ENCODE measurements around the gene KIAA2012.

KIAA2012 gene

DNA sequence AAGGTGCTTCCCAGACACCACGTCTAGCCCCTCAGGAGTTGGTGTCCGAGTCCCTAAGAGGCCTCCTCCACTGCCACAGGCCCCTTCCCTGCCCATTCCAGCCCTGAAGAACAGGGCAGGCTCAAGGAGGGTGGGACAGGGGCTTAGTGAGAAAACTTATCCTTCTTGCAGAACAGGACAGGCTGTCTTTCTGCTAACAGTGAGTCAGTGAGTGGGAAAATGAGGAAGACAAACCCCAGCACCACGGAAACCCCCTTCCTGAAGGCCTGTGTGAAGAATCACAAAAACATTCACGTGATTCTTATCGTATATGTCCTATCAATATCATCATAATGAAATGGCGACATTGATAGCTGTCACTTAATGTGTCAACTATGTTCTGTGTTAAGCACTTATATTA is 29.6 kb upstream of the KIAA2012 start:
- DNase-seq (ENCODE audit: low spot score), result no peak

DNA sequence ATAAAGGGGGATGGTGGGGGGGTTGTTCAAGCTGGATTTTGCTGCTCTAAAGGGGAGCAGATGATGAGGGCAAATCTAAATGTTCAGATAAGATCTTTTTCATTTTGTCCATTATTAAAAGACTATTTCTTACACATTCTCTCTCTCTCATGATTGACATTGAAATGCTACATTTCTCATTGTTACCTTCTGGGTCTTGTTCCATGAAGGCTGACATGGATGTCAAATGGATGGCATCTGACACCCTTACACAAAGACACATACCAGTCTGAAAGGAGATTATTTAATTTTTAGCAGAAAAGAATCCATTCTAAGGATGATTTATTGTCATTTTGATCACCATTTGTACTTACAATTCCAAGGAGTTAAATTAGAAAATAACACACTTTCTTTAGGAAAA is 28.3 kb upstream of the KIAA2012 start:
- no peak for DNase-seq (ENCODE audit: low spot score)

DNA sequence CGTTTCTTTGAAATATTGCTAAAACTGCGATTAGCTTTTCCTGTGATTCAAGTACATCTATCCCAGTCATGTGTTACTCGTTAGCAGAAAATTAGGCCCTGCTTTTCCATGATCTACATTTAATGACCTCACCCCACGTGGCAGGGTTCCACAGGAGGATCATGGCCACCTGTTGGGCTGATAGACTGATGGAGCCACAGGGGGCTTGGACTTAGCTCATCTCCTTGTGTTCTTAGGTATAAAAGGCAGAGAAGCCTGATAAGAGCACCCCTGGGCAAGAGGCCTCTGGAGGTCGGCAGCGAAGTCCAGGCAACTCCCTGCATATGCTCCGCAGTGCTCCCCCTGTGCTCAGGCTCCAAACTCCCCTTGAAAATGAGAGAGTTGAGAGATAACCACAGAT is 26.5 kb upstream of the KIAA2012 start:
- no peak for DNase-seq (ENCODE audit: low spot score)

DNA sequence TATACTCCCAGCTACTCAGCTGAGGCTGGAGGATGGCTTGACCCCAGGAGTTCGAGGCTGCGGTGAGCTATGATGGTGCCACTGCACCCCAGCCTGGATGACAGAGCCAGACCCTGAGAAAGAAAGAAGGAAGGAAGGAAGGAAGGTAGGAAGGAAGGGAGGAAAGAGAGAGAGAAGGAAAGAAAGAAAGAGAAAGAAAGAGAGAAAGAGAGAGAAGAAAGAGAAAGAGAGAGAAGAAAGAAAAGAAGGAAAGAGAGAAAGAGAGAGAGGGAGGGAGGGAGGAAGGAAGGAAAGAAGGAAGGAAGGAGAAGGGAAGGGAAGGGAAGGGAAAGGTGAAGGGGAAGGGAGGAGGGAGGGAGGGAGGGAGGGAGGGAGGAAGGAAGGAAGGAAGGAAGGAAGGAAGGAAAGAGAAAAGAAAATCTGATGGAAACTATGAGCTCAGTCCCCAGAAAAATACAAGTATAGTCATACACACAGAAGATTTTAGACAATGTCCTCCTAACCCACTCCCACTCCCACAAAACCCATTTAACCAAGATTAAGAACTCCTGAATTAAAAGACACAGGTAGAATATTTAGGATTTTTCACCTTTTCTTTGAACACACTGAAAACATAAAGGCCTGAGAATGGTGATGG is 23.8 kb upstream of the KIAA2012 start:
- no peak for DNase-seq (ENCODE audit: low spot score)

DNA sequence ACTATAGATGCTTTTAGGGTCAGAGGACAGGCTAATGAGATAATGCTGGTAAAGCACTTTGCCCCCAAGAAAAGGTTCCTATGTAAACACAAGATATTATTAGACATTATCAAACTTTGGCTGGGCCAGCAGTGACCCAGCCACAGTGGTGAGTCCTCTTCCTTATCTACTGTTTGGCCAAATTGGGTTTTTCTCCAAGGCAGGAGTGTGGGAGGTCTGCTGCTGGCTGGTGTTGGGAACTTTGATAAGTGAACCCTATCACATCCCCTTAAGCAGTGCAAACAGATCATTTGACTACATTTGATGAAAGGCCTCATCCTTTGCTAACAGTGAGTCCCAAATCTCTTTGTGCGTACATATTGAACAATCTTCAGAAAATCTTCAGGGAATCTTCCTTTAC is 23.2 kb upstream of the KIAA2012 start:
- DNase-seq (ENCODE audit: low spot score), result no peak

DNA sequence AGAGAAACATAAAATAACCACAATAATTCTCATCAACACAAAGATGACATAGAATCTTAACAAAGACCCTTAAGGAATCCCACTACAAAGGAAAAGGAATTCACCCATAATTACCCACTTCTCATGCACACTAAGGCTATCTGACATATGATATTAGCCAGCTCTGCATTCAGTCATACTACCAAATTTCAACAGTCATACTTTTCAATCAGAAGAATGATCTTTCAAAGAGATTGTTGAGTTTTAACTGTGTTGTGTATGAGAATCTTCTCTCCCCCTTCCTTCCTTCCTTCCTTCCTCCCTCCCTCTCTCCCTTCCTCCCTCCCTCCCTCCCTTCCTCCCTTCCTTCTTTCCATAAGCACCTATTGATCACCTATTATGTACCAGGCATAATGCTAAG is 22.4 kb upstream of the KIAA2012 start:
- no peak for DNase-seq (ENCODE audit: low spot score)

DNA sequence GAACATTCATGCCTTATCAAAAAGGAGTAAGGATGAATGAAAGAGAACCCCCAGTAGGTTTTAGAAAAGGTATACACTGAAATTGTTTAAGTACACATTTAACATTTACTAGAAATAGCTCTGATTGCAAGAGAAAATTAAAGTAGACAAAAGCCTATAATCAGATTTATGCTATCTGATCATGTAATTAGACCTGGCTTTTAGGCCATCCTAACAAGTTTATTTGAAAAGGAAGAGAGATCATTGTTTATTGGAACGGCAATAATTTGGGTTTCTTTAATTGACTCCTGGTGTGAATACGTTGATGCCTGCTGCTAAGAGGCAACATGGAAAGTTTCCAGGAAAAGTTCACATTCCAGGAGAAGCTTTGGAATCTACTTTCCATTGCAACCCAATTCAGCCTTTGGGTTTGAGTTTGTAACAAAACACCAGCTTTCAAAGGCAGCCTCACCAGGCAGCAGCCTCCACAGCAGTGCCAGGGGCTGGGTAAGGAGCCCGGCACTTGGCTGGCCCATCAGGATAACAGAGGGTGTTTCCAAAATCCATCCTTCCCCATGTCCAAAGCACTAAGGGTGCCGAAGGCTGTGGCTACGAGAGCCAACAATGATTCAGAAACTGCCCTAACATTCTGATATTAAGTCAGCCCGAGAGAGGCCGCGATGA is 21.4 kb upstream of the KIAA2012 start:
- no peak for DNase-seq (ENCODE audit: low spot score)

DNA sequence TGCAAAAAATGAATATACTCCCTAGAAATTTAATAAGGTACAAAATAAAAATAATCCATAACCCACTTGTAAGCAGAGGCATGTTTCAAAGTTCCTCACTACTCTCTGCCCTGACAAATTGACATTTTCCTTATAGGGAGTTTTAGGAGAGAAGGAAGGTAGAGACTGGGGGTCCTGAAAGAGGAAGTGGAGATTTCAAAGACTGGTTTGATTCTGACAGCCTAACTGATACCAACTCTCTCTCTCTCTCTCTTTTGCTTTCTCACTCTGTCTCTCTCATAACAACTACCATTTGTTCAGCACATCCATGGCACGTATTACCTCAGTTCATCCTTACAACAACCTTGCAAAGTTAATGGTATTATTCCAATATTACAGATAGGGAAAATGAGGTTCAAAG is 20.8 kb upstream of the KIAA2012 start:
- DNase-seq (ENCODE audit: low spot score), result no peak

DNA sequence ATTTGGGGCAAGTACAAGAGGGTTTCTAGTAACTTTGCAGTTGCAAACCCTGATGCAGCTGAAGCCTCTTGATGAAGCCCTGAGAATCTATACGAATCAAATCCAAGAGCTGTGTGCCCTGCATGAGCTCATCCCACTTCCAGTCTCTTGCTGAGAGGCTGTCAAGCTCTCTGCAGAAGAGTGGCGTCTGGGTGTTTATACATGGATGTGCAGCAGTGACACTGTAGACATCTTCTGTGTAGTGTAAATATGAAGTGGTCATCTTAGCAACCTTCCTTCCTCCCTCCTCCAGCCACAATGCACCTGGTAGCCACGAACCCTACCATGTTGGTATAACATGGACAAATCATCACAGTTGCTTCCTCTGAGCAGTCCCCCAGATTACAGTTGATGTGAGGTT is 18.4 kb upstream of the KIAA2012 start:
- DNase-seq (ENCODE audit: low spot score), result no peak

DNA sequence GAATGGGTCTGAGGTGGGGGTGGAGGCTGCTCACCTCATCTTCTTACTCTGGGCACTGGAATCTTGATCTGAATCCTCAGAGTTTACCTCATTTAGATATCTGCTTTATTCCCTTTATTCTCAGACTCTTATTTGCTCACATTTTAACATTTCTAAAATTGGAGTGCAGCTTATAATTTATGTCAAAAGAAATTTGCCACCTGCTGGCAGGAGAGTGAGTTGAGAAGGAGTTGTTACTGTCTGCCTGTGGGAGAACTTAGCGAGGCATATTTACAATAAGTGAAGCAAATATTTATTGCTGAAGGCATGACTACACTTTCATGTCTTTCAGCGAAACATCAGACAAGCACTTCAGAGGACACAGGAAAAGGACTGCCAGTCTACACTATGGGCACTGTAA is 16.4 kb upstream of the KIAA2012 start:
- DNase-seq (ENCODE audit: low spot score), result no peak

DNA sequence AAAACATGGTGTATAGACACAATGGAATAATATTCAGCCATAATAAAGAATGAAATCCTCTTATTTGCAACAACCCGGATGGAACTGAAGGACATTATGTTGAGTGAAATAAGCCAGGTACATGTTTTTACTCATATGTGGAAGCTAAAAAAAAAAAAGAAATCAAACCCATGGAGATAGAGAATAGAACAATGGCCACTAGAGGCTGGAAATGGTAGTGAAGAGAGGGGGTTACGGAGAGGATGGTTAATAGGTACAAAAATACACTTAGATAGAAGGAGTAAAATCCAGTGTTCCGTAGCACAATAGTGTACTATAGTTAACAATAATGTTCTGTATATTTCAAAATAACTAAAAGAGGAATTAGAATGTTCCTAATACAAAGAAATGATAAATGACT is 12.8 kb upstream of the KIAA2012 start:
- no peak for DNase-seq (ENCODE audit: low spot score)

DNA sequence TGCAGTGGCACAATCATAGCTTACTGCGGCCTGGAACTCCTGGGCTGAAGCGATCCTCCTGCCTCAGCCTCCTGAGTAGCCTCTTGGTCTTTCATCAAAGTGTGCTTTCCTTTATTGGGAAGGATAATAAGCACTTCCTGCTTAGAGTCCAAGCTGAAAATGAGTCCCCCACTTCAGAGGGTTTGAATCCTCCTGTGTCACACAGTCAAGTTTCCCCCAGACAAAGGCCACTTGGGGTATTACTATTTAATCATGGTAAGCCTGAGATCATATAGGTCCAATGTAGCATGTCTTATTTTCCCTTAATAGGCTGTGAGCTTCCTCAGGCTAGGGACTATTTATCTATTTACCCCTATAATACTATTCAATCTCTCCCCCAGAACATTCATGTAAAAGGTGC is 11.4 kb upstream of the KIAA2012 start:
- no peak for DNase-seq (ENCODE audit: low spot score)

DNA sequence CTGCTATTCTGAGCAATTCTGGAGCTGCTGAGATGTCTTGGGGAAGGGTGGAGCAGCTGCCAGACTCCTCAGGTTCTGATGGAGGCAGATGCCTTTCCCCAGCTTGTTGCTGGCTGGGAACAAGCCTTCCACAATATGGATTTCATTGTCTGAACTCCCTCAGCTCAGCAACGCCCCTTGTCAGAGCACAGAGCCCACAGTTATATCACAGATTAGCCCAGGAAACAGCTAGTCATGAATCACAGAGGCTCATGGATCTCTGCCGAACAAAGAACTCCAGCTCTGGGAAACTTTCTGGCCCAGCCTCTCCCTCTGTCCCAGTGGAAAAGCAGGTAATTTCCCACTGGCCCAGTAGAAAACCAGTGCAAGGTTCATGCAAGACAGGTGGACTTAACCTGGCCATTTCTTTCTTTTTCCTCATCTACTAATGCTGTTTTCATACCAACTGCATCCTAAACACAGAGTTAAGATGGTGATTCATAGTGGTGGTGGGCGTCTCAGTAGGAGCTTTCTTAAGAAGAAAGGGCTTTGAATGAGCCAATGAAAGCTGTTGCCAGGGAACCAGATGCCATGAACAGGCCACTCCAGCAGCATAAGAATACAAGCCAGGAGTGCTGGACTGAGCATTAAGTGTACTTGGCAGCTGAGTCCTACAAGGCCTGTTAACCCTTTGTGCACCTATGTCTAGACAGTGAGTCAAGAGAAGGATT is 8.7 kb upstream of the KIAA2012 start:
- DNase-seq (ENCODE audit: low spot score), result peak; percentile 35

DNA sequence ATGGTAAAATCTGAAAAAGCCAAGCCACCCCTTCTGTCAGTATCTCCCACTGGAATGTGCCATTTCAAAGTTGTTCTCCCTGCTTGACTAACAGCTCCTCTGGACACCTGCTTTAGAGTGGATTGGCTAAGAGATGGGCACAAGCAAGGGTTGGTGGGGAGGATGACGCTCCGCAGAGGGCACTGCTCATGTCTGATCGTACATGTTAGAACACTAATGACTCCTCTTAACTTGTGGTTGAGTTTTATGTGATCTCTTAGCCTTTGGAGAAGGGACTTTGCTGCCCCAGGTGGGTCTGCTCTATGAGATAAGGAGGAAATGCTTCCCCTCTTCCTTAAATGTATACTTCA is 8.2 kb upstream of the KIAA2012 start:
- no peak for DNase-seq (ENCODE audit: low spot score)

DNA sequence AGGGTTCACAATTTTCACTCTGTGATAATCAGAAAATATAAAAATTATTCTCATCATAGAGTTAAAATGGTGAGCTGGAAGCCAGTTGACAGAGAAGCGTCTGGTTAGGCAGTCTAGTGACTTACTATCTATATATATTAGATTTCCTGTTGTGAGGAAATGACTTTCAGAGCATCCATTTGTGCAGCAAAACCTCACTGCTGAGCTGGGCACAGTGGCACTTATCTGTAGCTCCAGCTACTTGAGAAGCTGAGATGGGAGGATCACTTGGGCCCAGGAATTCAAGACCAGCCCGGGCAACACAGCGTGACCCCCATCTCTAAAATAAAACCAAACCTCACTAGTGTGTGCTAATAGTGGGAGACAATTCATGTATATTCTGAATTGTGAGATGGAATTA is 7.2 kb upstream of the KIAA2012 start:
- DNase-seq (ENCODE audit: low spot score), result no peak

DNA sequence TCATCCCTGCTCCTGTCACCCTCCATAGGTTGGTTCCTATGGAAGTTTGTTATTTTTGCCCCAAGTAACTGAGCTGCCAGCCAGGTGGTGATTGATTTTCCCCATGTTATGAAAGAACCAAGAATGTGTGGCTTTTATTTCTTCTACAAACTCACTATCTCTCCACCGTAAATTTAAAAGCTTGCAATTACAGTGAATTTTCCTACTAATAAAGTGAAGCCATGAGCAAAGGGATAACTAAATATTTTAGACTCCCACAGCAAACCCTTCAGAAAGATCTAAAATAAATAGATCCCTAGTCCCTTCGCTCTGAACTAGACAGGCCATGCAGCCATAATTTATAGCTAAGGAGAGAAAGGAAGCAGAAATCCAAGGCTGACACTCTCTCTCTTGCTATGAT is 6.2 kb upstream of the KIAA2012 start:
- DNase-seq (ENCODE audit: low spot score), result no peak

DNA sequence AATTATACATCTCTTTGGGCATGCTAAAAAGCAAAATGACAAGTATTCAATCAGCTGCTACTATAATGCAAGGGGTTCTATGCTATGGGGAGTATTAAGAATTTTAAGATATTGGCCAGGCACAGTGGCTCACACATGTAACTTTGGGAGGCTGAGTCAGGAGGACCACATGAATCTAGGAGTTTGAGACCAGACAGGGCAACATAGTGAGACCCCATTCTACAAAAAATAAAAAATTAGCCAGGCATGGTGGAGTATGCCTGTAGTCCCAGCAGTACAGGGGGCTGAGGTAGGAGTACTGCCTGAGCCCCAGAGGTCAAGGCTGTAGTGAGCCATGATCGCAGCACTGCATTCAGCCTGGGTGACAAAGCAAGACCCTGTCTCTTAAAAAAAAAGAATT is 5.5 kb upstream of the KIAA2012 start:
- DNase-seq (ENCODE audit: low spot score), result no peak

DNA sequence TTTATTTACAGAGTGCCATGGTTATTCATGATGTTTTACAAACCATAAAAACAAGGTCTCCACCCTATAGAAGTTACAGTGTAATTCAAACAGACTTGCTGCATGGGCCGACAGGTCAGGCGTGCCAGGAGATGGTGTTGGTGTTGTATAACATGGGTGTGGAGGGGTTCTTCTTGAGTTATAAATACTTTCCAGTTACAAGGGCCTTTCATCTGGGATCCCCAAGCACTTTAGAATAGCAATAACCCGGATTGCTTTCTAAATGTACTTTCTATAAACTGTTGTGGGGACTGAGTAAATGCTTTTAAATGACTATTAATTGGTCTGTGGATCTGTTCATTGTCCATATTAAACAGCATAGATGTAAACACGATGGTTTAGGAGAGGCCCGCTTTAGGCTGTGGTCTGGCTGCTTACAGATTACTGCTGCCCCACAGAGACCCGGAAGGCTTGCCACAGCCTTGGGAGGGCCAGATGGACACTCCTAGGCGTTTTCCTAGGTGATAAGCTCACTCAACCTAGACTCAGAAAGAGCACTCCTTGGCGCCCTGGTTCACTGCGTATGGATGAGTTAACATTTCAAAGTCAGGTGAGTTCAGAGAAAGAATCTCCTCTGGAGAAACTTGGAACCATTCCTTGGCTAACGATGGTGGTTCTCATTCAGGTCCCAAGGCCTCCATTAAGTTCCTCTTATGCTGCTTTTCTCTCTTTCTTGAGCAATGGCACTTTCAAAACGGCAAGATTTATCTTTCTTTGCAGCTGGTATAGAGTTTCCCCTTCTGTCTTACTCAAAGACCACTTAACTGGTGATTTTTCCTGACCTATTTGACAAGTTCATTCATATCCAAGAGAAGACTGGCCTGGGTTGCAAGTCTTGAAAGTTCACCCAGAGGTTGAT is 3.6 kb upstream of the KIAA2012 start:
- no peak for DNase-seq (ENCODE audit: low spot score)

DNA sequence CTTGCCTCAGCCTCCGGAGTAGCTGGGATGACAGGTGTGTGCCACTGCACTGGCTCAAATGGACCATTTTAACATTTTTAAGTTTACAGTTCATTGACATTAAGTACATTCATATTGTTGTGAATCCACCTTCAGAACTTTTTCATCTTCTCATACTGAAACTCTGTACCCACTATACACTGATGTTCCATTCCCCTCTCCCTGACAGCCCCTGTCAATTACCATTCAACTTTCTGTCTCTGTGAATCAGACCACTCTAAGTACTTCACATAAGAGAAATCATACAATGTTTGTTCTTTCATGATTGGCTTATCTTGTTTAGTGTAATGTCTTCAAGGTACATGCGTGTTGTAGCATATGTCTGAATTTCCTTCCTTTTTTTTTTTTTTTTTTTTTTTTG is 1.9 kb upstream of the KIAA2012 start:
- DNase-seq (ENCODE audit: low spot score), result no peak

DNA sequence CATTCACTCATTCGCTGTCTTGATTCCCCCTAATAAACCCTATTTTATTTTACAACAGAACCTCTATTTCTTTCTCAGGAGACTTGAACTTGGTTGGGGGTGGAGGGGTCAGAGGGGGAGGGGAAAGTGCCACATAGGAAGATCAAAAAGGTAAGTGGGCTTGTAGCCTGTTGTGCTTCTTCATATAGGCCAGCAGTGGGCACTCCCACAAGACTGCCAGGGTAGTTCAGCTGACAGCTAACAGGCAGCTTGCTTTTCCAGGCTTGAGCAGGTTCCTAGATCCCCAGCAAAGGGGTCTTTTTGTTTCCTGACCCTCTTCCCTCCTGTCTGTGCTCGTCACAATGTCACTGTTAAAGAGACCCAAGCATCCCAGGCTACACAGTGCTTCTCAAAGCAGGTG is 829 bp upstream of the KIAA2012 start:
- no peak for DNase-seq (ENCODE audit: low spot score)

DNA sequence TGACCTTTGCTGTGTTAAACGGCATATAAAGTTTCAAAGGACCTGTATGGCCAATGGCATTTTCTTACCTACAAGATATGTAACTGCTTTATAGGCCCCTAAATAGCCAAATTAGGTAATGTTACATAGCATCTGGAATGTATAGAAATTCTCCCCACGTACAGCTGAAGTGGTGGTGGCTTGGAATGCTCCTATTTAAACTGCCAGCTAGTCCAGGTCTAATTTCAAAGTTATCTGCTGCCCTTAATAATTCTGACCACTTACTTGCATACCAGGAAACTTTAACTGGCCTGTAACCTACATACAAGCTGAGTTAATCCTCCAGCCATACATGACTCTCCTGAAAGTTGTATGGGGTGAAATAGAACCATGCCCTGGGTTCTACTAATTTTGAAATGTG is 1.3 kb downstream of the KIAA2012 start:
- no peak for DNase-seq (ENCODE audit: low spot score)

DNA sequence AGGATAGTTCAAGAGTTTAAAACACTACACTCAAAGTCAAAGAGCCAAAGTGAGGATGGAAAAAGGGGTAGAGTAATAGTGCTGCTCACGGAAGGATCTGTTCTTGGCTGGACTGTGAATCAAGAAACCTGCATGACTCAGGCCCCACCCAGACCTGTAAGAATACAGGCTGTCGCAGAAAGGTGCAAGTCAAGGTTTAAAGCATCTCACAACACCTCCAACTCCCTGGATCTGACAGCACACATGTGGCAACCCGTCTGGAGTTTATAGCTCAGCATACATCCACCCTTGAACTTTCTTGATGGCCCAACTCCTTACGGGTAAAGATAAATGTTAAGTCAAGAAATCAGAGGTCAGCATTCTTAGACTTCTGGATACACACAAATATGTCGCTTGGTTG is 6.3 kb downstream of the KIAA2012 start:
- no peak for DNase-seq (ENCODE audit: low spot score)

DNA sequence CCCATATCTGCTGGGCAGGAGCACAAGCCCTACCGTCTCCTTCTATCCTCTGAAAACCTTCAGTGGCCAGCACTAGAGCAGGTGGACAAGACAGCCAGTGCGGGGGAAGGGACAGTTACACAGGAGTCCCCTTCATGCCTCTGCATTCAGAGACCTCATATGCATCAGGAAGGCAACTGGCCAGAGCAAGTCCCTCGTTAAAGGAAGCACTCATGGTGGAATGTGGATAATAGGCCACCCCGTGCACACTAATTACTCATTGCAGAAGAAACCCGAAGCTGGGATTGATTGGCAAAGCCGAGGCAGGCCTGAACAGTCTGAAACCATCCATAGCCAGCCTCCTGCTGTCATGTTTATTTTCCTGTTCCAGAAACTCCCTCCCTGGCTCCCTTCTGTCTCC is 11.2 kb downstream of the KIAA2012 start:
- DNase-seq (ENCODE audit: low spot score), result no peak

Data from hepatic stellate cell (primary cell).